Peyer's patch (tissue), 4 donors: ENCODE results near the gene EVI2A. TPM values are rescaled to one million over a fixed set of nuclear protein-coding genes. Genes with fewer than 3 reads are reported as not detected.

Experiments
- DNase-seq, 3 donors: peaks; one replicate each; pipeline ENCODE4 v3.0.0-alpha.2; 2017 to 2019
- H3K27ac ChIP-seq, 4 donors: fragments of 200-600 bp; sonication (generic); one replicate each; pipeline ENCODE4 v1.5.1; 2016 to 2019
- H3K27me3 ChIP-seq, 2 donors: fragments of 200-600 bp; sonication (generic); one replicate each; pipeline ENCODE4 v1.5.1; 2019
- H3K36me3 ChIP-seq, 3 donors: fragments of 200-600 bp; sonication (generic); one replicate each; pipeline ENCODE4 v1.5.1; 2016 to 2019
- H3K4me1 ChIP-seq, 4 donors: fragments of 200-600 bp; sonication (generic); one replicate each; pipeline ENCODE4 v1.5.1; 2016 to 2019
- H3K4me3 ChIP-seq, 4 donors: fragments of 200-600 bp; sonication (generic); 1 replicate in 3 of 4; 2 replicates in 1 of 4; pipeline ENCODE4 v1.5.1; 2016 to 2019; ENCODE audit warnings: mild to moderate bottlenecking in 1 of 4
- H3K9me3 ChIP-seq, 4 donors: fragments of 200-600 bp; sonication (generic); one replicate each; pipeline ENCODE4 v1.5.1; 2016 to 2019; ENCODE audit warnings: mild to moderate bottlenecking in 1 of 4
- POLR2A ChIP-seq, 2 donors: fragments of 450-650 bp; IDR thresholded peaks; one replicate each; pipeline ENCODE4 v1.5.1; 2017; ENCODE audit warnings: antibody characterized with exemption in 2 of 2, mild to moderate bottlenecking in 2 of 2, moderate library complexity in 2 of 2
- total RNA-seq, 4 donors: library from RNA; depleted of rRNA; stranded (reverse); fragments of >200 nt; gene quantifications; one replicate each; pipeline ENCODE4 v1.1.0, GENCODE V29; 2016
- TF ChIP-seq, protein P1 (sequence below), 6 experiments: fragments of 450-650 bp in 4 of 6; fragments of 200-600 bp in 2 of 6; sonication (generic) in 1 of 6; IDR thresholded peaks; one replicate each; pipeline ENCODE4 v1.5.1; 2017 to 2019; ENCODE audit warnings: antibody characterized with exemption in 6 of 6, mild to moderate bottlenecking in 3 of 6, moderate library complexity in 1 of 6

The EVI2A gene
- total RNA-seq, 4 donors from 2014 or later = 1.4 to 12.4 (median 5.8) TPM; not detected in 1

- no peak overlapping the region for H3K4me3 ChIP-seq
- no peak for DNase-seq
- H3K27ac ChIP-seq = no peak overlapping the region
- H3K4me1 ChIP-seq = no peaks in the 10 kb centered on the region
- H3K9me3 ChIP-seq = no peaks in the 10 kb centered on the region
- no peak for TF ChIP-seq POLR2A (IDR thresholded peaks at IDR 0.05)
- TF ChIP-seq, protein P1, sequence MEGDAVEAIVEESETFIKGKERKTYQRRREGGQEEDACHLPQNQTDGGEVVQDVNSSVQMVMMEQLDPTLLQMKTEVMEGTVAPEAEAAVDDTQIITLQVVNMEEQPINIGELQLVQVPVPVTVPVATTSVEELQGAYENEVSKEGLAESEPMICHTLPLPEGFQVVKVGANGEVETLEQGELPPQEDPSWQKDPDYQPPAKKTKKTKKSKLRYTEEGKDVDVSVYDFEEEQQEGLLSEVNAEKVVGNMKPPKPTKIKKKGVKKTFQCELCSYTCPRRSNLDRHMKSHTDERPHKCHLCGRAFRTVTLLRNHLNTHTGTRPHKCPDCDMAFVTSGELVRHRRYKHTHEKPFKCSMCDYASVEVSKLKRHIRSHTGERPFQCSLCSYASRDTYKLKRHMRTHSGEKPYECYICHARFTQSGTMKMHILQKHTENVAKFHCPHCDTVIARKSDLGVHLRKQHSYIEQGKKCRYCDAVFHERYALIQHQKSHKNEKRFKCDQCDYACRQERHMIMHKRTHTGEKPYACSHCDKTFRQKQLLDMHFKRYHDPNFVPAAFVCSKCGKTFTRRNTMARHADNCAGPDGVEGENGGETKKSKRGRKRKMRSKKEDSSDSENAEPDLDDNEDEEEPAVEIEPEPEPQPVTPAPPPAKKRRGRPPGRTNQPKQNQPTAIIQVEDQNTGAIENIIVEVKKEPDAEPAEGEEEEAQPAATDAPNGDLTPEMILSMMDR (IDR thresholded peaks at IDR 0.05) = no peak
- no peaks in the 10 kb centered on the region for H3K27me3 ChIP-seq
- H3K36me3 ChIP-seq = no peaks in the 10 kb centered on the region
Measured at GRCh38 chr17:31286587-31286986, 34.8 kb downstream of the EVI2A start.

DNA sequence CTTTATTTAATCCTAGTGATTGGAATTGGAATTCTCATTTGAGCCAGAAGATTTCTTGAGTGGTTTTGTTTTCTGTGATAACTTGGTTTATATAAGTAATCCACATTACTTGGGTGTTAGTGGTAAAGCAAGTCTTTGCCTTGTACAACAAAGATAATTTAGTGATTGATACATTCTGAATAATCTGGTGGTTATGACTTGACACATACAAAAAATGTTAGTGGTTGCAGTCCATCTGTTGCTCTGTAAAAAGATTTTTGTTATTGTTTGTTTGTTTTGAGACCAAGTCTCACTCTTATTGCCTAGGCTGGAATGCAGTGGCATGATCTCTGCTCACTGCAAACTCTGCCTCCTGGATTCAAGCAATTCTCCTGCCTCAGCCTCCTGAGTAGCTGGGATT lies 37.6 kb downstream of the EVI2A start:
- no peak for TF ChIP-seq POLR2A (IDR thresholded peaks at IDR 0.05)
- TF ChIP-seq, protein P1 (IDR thresholded peaks at IDR 0.05) = no peak
- H3K27ac ChIP-seq = no peak overlapping the region
- no peaks in the 10 kb centered on the region for H3K27me3 ChIP-seq
- H3K4me3 ChIP-seq = no peak overlapping the region
- H3K9me3 ChIP-seq = no peaks in the 10 kb centered on the region
- no peak for DNase-seq
- H3K4me1 ChIP-seq = no peaks in the 10 kb centered on the region
- H3K36me3 ChIP-seq = no peaks in the 10 kb centered on the region

GRCh38 chr17:31281061-31281460 lies 40.4 kb downstream of the EVI2A start:
- no peaks in the 10 kb centered on the region for H3K27me3 ChIP-seq
- no peak for DNase-seq
- H3K27ac ChIP-seq = no peak overlapping the region
- no peaks in the 10 kb centered on the region for H3K4me1 ChIP-seq
- H3K36me3 ChIP-seq = peaks cover 0 to 8% (median 0%) of the 10 kb centered on the region in 3 donors
- no peaks in the 10 kb centered on the region for H3K9me3 ChIP-seq
- TF ChIP-seq, protein P1 (IDR thresholded peaks at IDR 0.05) = no peak
- no peak for TF ChIP-seq POLR2A (IDR thresholded peaks at IDR 0.05)
- no peak overlapping the region for H3K4me3 ChIP-seq

DNA sequence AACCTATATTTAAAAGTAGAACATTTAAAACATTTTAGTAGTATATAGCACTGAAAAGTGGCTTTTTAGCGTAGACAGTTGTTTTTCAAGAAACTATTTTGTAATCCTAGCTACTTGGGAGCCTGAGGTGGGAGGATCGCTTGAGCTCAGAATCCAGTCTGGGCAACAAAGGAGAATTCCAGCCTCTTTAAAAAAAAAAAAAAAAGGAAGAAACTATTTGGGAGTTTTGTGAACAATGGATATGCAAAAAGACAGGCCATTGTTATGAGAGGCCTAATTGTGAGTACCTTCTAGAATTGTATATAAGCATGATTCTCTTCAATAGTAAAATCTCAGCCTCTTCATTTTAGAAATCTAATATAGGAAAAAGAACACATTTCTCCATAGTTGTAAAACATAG lies 42.0 kb downstream of the EVI2A start:
- H3K27ac ChIP-seq = no peak overlapping the region
- no peak for TF ChIP-seq POLR2A (IDR thresholded peaks at IDR 0.05)
- TF ChIP-seq, protein P1 (IDR thresholded peaks at IDR 0.05) = no peak
- DNase-seq = no peak
- no peak overlapping the region for H3K4me3 ChIP-seq
- no peaks in the 10 kb centered on the region for H3K27me3 ChIP-seq
- H3K36me3 ChIP-seq = peaks cover 0 to 8% (median 0%) of the 10 kb centered on the region in 3 donors
- no peaks in the 10 kb centered on the region for H3K9me3 ChIP-seq
- H3K4me1 ChIP-seq = no peaks in the 10 kb centered on the region

GRCh38 chr17:31275116-31275515 lies 46.3 kb downstream of the EVI2A start:
- peaks cover 0 to 13% (median 0%) of the 10 kb centered on the region in 3 donors for H3K36me3 ChIP-seq
- no peak overlapping the region for H3K4me3 ChIP-seq
- H3K4me1 ChIP-seq = no peaks in the 10 kb centered on the region
- no peak for TF ChIP-seq POLR2A (IDR thresholded peaks at IDR 0.05)
- TF ChIP-seq, protein P1 (IDR thresholded peaks at IDR 0.05) = no peak
- no peak overlapping the region for H3K27ac ChIP-seq
- H3K9me3 ChIP-seq = no peaks in the 10 kb centered on the region
- H3K27me3 ChIP-seq = no peaks in the 10 kb centered on the region
- no peak for DNase-seq

- no peak for DNase-seq
- H3K4me3 ChIP-seq = no peak overlapping the region
- H3K27me3 ChIP-seq = no peaks in the 10 kb centered on the region
- TF ChIP-seq, protein P1 (IDR thresholded peaks at IDR 0.05) = no peak
- no peak for TF ChIP-seq POLR2A (IDR thresholded peaks at IDR 0.05)
- H3K4me1 ChIP-seq = no peaks in the 10 kb centered on the region
- no peak overlapping the region for H3K27ac ChIP-seq
- H3K9me3 ChIP-seq = no peaks in the 10 kb centered on the region
- peaks cover 0 to 13% (median 0%) of the 10 kb centered on the region in 3 donors for H3K36me3 ChIP-seq
Measured at GRCh38 chr17:31274252-31274651, 47.2 kb downstream of the EVI2A start.
